ENCODE measurements around the gene CALR3. TPM values are rescaled to one million over a fixed set of nuclear protein-coding genes. Genes with fewer than 3 reads are reported as not detected.
"Not testable (repeated sequence)": the region's sequence is repeated elsewhere in the genome, so short reads cannot be mapped to it uniquely, and the experiment has no call there.

CALR3 gene
- polyA plus RNA-seq, 5 donors: 0.14 TPM; not detected in 4

GRCh38 chr19:16497042-16497441 lies 1.1 kb upstream of the CALR3 start:
- DNase-seq: no peak

GRCh38 chr19:16496613-16496983 lies 631 bp upstream of the CALR3 start:
- DNase-seq: no peak

GRCh38 chr19:16486476-16486875 lies 9.5 kb downstream of the CALR3 start:
- not testable (repeated sequence) for DNase-seq

GRCh38 chr19:16482745-16483144 lies 13.2 kb downstream of the CALR3 start:
- DNase-seq: no peak

- no peak for DNase-seq
These were observed 18.7 kb downstream of the CALR3 start for GRCh38 chr19:16477311-16477710.

- no peak for DNase-seq
These were observed 19.6 kb downstream of the CALR3 start for GRCh38 chr19:16476401-16476800.

GRCh38 chr19:16473875-16474392 lies 22.0 kb downstream of the CALR3 start:
- no peak for DNase-seq

- no peak for DNase-seq
These were observed 23.0 kb downstream of the CALR3 start for GRCh38 chr19:16472992-16473391.

- DNase-seq: not testable (repeated sequence)
These were observed 23.4 kb downstream of the CALR3 start for GRCh38 chr19:16472559-16472899.

GRCh38 chr19:16470911-16471811 lies 24.8 kb downstream of the CALR3 start:
- no peak for DNase-seq

- no peak for DNase-seq
These were observed 25.4 kb downstream of the CALR3 start for GRCh38 chr19:16470541-16470910.

GRCh38 chr19:16467581-16467980 lies 28.4 kb downstream of the CALR3 start:
- no peak for DNase-seq

GRCh38 chr19:16466802-16467427 lies 29.1 kb downstream of the CALR3 start:
- not testable (repeated sequence) for DNase-seq

GRCh38 chr19:16465239-16465638 lies 30.7 kb downstream of the CALR3 start:
- no peak for DNase-seq

GRCh38 chr19:16463991-16464575 lies 31.9 kb downstream of the CALR3 start:
- no peak for DNase-seq

GRCh38 chr19:16463341-16463990 lies 32.5 kb downstream of the CALR3 start:
- no peak for DNase-seq

GRCh38 chr19:16462757-16463250 lies 33.2 kb downstream of the CALR3 start:
- DNase-seq: no peak

GRCh38 chr19:16461630-16462051 lies 34.3 kb downstream of the CALR3 start:
- DNase-seq: no peak

GRCh38 chr19:16460454-16460853 lies 35.5 kb downstream of the CALR3 start:
- DNase-seq: no peak

- no peak for DNase-seq
These were observed 36.3 kb downstream of the CALR3 start for GRCh38 chr19:16459680-16460079.

GRCh38 chr19:16458391-16459341 lies 37.3 kb downstream of the CALR3 start:
- no peak for DNase-seq

All from right lung (tissue), 5 donors.